GM21619 (cell line): Measurements from ENCODE around the gene CMIP.
A peak's percentile ranks its signal among the peaks of the same experiment; 100 is the strongest.

Experiments
- ATAC-seq: cut with Tn5 transposase; IDR thresholded peaks from one replicate; pipeline ENCODE4 v1.9.1; 2021; ENCODE audit not compliant: unreplicated experiment

The CMIP gene

DNA sequence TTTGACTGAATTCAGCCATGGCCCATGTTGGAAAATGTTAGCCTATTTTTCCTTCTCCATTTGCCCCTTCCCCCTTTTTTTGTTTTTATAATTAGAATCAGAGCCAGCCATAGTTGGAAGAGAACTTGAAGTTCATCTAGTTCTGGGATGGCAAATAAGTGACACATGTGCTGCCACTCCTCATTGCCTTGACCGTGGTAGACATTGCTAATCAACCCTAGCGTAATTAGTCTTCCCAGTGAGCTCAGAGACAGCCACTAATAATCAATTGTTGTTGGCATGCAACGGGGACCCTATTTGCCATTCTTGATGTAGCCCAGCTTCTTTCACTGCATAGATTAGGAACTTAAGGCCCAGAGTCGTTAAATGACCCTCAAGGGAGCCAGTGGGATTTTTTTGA lies 16.6 kb downstream of the CMIP start:
- ATAC-seq = no peak

DNA sequence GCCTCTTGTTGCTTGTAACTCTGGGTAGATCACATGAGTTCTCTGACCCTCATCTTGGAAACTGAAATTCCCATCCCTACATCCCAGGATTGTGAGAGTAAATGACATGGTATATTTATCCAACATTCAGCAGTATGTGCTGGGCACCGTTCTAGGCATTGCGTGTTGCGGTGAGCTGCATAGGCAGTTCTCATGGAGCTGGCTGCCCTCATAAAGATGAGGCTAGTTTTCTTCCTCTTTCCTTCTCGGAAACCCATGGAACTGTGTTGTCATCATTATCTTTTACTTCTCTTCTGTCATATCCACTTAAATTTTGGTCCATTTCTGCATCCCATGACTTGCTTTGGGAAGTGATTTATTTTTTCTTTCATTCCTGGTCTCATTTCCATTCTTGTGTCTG lies 17.2 kb downstream of the CMIP start:
- ATAC-seq = no peak

DNA sequence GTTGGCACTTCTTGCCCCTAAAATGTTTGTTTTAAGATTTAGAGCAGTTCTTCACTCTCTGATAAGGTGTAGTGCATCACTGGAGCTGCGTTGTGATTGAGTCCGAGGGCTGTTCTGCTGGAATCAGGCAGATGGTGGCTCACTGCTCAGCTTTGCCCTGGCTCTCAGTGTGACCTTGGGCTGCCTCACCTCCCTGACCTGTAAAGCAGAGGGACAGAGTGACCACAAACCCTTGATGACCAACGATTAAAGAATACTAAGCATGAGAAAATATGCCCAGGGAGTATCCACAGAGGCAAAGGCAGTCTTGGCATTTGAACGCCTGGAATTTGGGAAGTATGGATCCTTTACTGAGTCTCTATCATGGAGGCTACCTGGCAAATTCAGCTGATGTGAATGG lies 18.1 kb downstream of the CMIP start:
- no peak for ATAC-seq

DNA sequence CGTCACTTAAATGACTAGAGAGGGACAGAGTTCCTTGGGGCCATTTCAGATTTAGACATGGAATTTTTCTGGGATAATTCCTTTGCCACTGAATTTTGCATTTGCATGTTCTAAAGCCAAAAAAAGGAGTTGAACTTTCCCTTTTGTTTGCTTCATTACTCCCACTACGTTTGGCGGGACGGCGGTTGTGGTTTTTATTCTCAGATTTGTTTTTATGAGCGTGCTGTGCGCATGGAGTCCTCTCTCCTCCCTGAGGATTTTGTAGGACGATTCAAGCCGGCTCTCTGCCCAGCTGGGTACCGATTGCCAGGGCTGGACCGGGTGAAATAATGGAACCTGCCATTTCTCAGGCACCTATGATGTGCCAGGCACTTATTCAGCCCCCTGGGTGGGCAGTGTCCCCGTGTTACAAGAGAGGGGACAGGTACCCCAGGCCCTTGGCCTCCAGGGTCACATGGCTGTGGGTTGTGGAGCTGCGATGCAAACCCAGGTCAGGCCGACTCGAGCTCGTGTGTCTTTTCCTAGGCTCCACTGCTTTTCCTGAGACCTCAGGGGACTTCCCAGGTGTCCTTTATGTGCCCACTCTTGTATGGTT lies 18.8 kb downstream of the CMIP start:
- ATAC-seq = no peak

DNA sequence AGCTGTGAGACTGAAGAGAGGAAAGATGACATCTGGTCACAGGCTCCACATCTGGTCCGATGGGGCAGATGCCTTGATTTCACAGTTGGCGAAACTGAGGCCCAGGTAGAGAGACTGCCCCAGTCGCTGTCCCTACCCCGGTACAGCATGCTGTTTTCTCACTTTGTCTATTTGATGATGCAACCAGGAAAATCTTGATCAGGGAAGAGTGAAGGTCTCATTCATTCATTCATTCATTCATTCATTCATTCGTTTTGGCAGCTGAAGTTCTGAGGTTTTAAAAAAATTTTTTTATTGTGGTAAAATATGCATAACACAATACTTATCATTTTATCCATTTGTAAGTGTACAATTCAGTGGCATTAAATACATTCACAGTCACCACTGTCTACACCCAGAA lies 19.7 kb downstream of the CMIP start:
- no peak for ATAC-seq

DNA sequence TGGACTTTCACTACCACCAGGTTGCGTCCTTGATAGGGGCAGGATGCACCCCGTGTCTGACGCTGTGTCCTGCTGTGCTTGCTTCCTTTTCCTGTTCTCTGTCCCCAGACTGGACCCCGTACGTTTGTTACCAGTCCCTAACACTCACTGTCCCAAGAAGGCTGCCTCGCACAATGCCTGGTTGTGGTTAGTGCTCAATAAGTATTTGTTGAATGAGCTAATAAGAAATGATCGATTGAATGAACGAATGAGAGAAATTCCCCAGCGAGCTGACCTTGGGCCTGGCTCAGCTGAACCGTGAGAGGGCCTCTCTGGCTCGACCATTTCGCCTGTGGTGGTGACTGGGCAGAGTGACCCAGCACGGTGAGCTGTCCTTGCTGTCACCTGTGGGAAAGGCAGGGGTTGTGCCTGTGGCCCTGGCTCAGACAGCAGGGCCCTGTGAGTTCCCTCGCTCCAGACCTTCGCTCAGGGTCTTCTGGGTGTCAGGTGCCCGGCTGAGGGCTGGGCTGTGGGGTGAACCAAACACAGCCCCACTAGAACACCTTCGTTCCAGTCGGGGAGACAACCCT lies 20.9 kb downstream of the CMIP start:
- ATAC-seq = no peak

DNA sequence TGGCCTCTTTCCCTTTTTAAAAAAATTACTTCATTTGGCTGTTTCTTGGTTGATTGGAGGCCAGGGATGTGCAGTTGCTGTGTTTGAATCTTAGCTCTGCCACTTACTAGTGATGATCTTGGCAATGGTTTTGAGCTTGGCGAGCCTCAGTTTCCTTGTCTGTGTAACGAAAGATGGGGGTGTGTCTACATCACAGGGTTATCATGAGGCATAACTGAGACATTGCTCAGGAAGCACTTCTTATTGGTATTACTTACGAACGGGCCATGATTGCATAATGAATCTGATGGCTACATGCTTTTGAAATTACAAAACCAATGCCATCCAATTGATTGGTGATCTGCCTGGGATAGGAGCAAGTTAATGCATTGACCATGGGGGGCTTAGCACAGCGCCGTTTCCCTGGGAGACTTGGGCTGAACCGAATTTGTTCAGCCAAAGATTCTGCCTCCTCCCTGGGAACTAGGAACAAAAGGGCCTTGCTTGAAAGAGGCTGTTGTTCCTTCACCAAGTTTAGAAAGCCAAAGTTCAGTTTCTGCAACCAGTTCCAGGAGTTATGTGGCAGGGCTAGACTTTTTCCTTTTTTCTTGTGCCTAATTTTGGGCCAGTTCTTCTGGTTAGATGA lies 21.9 kb downstream of the CMIP start:
- ATAC-seq = no peak

DNA sequence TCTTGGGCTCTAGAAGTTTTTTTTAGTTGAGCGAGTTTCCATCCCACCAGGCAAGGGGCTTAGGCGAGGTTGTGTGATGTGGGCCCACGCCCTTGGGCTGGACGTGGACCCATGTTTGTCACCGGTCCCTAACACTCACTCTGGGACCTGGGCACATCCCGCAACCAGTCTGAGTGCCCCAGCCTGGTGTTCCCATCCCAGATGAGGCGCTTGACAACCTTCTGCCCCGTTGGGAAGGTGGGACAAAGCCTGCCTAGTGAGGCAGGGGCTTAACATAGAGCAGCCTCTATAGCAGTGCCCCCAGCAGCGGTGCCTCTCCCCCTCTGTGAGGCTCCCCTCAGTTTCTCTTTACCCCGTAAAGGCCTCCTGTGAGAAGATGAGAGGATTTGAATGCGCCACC lies 22.5 kb downstream of the CMIP start:
- no peak for ATAC-seq

DNA sequence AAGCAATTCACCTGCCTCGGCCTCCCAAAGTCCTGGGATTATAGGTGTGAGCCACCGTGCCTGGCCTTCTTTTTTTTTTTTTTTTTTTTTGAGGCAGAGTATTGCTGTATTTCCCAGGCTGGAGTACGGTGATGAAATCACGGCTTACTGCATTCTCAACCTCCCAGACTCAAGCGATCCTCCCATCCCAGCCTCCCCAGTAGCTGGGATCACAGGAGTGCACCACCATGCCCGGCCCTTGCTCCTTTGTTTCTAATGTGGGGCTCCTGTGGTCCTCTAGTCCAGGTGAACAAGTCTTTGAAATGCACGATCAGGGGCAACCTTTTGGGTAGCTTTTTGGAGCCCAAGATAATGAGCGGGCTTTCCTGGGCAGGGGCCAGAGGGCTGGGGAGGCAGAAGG lies 23.2 kb downstream of the CMIP start:
- ATAC-seq = no peak

DNA sequence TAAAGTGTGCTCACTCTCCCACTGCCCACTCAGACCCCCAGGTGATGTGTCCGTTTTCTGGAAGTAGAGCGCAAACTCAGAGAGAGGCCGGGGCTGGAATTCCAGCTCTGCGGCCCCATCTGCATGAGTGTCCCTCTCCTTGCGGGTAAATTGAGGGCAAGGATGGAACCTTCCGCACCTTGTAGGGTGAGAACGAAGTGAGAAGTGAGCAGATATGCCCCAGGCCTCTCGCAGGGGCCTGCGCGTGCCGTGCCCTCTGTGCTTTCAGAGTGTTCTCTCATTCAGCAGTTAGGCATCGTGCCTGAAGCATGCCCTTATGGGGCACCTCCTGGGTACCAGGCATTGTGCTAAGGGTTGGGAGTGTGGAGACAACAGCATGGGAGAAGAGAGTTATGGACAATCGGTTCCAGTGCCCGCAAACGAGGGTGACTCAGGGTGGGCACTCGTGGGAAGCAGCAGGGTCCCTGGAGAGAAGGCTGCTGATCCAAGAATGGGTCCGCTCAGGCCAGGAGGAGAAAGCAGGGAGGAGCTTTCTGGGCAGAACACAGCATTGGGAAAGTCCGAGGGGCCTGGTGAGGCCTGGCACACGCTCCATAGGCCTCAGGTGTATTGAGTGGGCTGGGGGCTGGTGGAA lies 23.8 kb downstream of the CMIP start:
- ATAC-seq = no peak

DNA sequence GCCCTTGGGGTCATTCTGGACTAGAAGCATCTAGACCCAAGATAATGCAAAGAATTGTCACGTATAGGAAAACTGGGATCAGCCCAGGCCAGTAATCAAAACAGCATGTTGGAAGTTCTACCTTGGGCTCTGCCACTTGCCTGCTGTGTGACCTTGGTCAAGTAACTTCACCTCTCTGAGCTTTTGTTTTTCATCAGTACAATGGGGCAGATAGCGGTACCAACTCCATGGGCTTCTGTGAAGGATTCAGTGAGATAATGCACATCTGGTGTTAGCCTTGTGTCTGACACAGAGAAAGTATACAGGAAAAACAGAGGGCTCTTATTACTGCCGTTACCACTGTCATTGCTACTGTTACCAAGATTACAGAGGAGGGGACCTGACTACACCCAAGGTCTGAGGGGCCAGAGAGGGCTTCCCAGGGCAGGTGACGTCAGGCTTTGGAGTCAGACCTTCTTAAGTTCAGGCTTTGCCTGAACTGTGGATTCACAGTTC lies 24.6 kb downstream of the CMIP start:
- no peak for ATAC-seq

DNA sequence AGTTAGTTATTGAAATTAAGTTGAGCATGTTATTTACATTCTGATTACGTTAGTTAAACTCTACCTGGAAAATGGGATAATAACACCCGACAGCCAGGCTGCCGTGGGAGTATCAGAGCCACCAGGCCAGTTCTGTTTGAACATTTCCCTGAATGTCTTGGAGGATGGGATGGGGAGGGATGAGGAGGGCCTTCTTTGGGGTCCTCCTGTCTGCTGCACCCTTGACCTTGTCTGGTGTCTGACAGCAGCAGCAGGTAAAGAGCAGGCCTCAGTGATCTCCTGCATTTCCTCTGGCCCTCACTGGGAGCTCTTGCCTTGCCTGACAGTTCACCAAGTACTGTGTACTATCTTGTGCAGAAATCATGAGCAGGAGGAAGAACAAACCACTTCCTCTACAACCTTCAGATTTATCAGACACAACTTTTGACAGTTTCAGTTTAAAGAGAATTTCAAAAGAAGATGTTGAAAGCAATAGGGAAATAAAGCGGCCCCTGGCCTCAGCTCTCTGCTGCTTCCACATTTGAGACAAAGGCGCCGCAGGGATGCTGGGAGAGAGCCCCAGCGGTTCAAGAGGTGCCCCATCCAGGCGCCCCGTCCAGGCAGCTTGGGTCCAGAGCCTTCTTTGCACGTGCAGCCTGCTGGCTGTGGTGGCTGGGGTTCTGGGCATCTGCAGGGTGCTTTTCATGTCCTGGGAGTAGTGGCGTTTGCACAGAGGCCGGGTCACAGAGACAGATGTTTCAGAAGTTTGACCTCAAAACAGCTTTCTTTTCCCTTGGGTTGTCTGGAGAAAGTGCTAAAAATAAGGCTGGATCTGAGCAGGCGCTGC lies 25.3 kb downstream of the CMIP start:
- ATAC-seq = peak; percentile 90

DNA sequence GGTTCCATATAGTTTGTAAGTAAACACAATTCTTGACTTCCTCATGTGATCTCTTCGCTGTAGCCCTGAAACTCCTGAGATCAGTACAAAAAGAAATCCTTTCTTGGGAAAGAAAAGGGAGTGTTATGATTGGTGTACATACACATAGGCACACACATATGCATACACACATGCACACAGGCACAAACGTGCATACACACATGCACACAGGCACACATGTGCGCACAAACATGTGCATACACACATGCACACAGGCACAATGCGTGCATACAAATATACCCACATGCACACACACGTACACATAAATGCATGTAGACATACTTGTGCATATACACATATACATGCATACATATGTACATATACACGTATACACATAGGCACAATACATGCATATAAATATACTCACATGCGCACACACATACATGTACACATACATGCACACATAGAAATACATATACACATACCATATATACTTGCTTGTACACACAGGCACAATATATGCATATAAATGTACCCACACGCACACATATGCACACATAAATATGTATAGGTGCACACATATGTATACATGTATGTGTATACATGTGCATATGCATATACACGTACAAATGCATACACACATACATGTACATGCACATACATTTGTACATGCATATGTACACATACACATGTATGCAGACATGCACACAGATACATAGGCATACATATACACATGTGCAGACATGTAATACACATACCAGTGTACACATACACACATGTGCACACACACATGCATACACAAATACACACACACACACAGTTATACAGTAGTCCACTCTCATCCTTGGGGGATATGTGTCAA lies 26.4 kb downstream of the CMIP start:
- ATAC-seq = no peak

DNA sequence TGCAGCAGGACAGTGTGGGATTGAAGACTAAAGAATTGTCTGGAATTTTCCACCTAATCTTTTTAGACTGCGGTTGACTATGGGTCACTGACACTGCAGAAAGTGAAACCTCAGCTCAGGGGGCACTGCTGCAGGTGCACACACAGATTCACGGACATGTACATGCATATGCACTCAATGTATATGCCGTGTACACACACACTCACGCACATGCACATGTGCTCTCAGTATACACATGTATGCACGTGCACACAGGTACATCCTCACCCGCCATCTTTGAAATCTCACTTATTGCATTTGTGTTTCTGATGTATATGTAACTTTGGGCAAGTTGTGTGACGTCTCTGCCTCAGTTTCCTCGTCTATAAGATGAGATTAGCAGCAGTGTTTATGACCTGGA lies 27.3 kb downstream of the CMIP start:
- ATAC-seq = no peak

DNA sequence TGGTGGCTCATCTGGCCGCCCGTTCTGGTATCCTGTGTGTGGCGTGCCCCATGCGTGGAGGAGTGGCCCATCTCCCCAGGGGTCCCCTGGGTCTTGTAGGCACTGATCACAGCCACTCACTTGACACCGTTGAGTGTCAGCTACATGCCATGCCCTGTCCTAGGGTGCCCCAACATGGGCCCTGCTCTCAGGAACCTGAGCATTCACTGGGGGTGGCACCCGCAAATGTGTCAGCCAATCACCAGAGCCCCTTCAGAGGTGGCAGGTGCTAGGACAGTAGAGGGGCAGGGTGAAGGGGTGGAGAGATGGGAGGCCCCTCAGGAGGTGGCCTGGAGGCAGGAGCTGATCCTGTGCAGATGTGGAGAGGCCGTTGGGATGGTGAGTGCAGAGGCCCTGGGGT lies 27.8 kb downstream of the CMIP start:
- ATAC-seq = no peak

DNA sequence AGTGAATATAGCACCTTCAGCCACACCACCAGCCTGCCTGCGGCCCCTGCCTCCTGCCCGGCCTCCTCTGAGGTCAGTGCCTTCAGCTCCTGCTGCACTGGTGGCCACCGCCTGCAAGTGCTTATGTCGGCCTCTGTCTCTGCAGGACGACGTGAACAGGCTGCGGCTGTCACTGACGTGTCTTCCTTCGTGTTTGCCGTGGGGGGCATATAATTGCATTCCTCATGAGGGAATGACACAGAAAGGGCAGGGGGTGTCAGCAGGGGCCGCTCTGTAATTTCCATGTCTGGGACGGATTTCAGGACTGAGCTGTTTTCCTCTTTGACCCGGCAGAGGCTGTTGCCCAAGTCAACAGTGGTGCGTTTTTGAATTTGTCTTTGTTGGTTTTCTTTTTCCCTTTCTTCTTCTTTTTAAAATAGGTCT lies 28.5 kb downstream of the CMIP start:
- ATAC-seq = no peak

DNA sequence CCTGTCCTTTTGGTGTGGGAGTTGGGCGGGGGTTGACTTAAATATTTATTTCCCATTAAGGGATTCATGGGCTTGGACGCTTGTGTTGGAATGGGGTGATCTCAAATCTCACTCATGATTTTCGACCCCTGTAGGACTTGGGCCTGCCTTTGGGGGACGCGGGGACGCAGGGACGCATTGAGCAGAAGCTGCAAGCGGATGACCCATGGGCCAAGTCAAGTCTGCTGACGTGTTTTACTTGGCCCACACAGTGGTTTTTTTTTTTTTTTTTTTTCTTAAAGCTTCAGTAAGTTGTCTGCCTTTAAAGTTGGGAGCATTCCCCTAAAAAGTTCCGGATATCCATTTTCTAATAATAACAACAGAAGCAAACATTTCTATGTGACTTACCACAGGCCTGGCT lies 28.9 kb downstream of the CMIP start:
- ATAC-seq = no peak

DNA sequence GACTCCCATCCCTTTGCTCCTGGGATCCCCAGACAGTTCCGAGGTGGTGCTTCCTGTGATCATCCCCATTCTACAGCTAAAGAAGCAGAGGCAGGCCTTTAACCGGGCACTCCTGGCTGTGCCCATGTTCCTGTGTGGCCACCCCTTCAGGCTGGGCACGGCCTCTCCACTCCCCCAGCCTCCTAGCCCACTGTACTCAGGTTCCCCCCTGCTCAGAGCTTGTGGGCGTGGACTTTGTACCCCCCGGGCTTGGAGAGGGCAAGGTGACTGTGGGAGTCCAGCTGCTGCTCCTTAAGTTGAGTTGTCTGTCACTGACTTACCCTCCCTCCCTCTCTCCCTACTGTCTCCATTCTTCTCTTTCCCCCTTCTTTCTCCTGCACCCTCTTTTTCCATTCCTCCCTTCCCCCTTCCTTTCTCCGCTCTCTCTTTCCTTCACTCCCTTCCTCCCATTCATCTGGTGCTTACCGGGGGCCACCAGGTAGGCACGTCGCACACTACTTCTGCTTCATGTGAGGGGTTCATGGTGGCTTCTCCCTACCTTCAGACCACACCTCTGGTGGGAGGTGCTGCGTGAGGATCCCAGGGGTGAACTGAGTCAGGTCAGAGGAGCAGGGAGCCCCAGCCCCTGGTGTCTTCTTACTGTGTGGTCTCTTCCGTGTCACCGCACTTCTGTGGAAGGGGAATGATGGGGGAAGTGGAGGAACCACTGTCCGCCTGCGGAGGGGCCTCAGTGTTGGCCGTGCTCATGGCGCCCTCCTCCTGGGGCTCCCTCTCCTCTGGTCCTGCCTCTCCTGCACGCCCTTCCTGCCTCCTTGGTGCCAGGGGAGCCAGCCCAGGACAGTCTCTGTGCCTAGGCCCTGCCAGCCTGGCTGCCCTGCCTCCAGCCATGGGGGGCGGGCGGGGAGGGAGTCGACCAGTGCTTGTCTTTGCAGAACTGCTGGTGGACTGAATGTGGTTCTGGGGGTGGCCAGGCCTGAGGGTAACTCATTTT lies 29.7 kb downstream of the CMIP start:
- ATAC-seq = no peak
